GM19043 (cell line): ENCODE results near the gene PAPOLB.

Experiments used
- ATAC-seq: cut with Tn5 transposase; IDR thresholded peaks from one replicate; pipeline ENCODE4 v1.9.1; 2021; ENCODE audit warnings: low read depth; ENCODE audit not compliant: unreplicated experiment

PAPOLB gene

DNA sequence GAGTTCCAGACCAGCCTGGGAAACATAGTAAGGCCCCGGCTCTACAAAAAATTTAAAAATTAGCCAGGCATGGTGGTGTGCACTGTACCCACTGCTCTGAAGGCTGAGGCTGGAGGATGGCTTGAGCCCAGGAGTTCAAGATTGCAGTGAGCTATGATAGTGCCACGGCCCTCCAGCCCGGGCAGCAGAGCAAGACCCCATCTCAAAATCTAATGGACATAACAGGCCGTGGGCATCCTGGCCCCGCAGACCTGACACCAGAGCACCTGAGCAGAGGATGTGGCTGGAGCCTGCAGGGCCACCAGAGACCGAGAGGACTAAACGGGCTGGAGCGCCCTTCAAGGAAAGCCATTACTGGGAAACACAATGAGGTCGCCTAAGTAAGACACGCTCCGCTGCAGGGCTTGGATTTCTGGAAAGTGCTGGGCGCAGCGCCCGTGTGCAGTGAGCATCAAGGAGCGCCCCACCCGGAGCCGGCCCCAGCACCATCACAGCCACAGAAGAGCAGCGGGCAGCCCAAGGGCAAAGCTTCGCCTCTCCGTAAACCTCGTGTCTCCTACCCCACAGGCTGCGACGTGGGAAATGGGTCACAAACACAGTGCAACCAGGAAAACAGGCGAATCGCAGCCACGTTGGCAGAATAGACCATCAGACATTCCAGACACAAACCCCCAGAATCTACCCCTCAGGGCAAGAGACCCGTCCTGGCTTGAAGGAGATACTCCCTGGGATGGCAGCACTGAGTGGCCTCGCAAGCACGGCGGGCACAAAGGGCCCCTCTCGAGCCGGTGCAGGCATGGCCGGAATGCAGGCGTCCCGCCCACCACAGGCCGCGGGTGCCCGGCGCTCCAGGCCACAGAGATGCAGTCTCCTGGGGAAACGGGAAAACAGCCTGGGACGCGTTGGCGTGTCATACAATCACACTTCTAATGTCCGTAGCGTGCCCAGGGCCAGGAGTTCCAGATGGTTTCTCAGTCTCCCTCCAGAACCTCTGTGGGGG, 16.8 kb upstream of the PAPOLB start:
- no peak for ATAC-seq

DNA sequence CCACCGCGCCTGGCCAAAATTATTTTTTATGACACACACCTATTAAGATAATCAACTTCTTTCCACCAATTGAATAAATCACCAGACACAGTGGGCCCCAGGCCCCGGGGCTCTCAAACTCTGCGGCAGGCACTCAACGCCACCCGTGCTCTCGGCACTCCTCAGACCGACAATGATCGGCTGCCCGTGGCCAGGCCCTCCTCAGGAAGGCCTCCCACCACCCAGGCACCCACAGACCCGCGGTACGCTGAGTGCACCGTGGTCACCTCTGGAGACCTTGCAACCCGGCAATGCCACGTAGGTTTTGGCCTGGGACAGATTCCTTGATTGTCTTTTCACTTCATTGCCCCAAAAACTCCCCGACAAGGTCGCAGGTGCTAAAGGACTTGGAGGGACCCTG, 14.8 kb upstream of the PAPOLB start:
- ATAC-seq: no peak

DNA sequence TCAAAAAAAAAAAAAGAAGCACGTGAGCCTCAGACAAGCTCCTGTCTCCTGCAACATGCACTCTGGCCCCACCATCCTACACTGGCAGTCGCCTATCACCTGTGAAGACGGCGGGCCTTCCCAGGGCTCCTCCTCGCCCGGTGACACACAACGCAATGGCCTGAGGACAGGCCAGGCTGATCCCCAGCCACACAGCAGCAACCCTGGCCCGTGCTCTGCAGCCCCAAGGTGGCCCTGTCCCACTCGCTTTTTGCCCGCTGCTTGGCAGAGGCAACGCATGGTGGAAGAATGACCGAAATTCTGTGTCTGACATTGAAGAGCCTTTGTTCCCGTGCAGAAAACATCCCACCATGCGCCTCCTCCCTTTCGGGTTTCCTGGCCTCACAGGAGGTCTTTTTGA, 13.6 kb upstream of the PAPOLB start:
- no peak for ATAC-seq

DNA sequence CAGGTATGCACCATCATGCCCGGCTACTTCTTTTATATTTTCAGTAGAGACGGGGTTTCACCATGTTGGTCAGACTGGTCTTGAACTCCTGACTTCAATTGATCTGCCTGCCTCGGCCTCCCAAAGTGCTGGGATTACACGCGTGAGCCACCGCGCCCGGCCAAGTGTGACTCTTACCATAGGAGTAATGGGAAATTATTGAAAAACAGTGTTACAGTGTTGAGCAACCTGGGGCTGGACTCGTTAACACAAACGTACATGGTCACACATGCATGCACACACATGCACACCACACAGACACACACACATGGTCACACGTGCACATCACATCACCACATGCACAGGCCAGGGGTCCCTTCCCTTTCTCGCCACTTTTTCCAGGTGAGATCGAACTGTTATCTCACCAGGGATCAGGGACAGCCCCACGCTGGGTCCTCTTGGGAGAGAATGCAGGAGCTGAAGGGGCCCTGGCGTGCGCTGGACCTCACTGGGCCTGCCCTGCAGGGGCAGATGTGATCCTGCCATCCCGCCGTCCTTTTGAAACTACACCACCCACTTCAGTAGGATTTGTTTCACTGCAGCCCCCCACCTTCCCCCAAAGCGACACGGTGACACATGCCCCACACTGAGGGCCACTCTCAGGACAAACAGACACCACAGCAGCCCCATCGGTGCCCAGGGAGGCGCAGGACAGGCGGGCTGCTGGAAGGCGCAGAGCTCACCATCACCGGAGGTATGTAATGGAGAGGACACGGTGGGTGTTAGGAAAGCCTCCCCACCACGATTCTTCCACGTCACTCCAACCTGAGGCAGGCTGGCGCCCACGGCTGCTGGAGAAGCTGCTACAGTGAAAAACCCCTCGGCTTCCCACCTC, 11.5 kb upstream of the PAPOLB start:
- ATAC-seq: no peak

DNA sequence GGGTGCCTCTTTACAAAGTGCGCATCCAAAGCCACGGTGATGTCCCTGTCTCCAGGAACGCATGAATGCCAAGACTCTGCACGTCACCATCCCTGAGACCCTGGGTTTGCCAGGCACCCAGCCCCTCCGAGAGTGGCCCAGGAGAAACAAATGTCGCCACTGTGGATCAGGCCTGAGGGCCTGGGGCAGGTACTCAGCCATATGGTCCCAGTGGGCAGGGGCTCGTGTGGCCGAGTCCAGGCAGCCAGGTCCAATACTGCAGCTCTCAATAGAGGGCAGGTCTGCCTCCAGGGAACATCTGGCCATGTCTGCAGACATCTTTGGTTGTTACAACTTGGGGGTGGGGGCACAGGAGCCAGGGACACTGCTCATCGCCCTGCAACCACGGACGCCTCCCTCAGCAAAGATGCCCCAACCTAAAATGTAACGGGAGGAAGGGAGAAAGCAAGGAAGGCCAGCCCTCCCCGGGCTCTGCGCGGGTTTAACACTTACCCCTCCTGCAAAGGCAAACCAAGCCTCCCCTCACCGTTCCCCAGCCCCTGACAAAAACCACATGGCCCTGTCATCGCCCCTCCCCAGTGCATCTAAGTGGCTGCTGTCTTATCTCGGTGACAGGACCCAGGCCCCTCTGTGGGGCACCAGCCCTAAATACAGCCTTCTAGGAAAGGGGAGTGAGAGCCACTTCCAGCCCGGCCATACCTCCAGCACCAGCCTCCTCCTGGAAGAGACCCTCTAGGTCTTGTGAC, 10.3 kb upstream of the PAPOLB start:
- no peak for ATAC-seq

DNA sequence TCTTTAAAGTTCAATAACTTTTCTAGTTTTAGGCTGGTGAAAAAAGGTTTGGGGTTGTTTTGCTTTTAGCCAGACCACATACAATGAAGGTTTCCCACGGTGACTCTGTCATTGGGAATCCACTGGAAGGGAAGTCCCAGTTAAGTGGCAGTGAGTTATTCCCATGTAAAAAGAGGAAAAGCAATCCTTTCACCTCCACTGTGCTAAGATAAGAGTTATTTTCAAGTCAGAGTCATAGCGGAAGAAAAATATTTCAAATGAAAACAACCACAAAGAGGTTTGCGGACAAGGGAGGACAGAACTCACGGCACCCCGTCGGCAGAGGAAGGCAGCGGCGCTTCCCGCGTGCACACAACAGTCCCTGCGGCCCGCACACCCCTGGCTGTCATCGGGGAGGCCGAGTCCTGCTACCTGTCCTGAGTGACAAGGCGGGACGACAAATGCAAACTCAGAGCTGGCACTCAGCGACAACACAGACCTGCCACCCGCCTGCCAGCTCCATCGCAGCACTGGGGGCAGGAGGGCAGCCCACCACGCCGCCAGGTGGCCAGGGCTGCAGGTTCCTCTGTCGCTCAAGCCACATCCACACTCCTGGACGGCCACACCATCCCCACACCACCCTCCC, 9.3 kb upstream of the PAPOLB start:
- ATAC-seq: no peak

DNA sequence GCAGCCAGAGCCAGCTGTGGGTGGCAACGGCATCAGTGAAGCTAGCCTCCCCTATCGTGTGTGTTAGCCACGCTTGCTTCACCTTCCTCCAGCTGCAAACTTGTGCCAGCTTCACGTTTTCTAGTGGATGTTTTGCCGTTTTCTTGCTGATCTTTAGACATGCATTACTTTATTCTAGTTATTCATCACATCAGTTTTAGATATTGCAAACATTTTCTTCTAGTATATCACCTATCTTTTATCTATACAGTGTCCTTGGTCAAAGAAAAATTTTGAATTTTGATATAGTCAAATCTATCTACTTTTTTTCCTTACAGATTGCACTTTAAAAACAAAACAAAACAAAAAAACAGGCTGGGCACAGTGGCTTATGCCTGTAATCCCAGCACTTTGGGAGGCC, 6.7 kb upstream of the PAPOLB start:
- no peak for ATAC-seq

DNA sequence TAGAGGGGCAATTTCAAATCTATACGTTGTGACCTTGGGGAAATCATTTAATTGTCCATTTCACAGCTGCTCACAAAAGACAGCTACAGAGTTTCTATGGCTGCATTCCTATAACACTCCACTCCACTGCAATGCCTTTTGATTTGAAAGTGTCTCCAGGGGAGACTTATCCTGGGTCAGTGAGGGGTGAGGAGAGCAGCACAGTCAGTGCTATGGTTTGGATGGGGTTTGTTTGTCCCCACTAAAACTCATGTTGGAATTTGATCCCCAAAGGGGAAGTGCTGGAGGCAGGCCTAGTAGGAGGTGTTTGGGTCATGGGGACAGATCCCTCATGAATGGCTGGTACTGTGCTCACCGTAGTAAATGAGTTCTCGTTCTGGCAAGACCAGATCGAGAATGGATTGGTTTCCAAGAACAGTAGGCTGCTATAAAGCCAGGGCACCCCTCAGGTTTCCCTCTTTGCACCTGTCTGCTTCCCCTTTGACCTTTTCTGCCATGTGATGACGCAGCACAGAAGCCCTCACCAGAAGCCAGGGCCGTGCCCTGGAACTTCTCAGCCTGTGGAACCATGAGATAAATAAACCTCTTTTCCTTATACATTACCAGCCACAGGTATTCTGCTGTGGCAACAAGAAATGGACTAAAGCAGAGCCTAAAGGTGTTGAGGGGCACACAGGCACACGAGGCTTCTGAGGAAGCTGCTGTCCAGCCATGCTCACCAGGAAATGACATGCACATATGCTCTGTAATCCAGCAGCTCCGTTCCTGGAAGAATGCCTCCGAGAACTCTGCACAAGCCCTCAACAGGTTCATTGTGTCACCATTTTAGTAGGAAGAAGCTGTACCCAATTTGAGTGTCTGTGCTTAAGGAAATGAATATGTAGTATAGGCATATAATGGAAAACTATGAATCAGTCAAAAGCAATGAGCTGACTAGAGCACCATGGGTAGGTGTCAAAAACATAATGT, 5.0 kb upstream of the PAPOLB start:
- no peak for ATAC-seq

DNA sequence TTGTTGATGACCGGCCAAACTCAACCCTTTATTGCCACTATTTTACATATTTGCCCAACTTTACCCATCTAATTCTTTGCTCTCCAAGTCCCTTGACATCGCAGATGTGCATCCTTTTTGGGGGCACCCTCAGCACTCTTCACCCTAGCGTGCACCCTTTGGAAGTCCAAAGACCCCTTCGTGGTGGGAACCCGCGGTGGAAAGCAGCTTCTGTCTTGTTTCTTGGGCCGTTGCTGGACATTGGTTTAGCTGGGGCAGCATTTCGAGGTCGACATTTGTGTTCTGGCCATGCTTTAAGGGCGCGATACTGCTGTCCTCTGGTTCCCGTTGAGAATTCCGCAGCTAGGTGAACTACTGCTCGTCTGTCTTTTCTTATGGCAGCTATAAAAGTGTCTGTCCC, 326 bp upstream of the PAPOLB start:
- ATAC-seq: no peak

DNA sequence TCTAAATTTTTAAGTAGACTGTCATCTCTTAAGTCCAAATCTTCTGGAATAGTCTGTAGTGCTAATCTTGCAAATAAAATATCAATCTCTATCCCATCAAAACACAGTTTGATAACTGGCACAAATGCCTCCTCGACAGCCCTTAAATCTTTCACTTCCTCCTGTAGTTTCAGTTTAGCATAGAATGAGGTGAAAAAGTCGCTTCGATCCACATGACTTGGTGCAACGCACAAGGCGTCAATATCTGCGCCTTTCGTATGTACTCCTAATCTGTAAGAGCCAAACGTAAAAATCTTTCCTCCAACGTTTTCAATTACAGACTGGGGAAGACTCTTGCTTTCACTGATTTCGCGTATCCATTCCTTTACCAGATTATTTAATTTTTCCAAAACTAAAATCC, 603 bp downstream of the PAPOLB start:
- no peak for ATAC-seq

DNA sequence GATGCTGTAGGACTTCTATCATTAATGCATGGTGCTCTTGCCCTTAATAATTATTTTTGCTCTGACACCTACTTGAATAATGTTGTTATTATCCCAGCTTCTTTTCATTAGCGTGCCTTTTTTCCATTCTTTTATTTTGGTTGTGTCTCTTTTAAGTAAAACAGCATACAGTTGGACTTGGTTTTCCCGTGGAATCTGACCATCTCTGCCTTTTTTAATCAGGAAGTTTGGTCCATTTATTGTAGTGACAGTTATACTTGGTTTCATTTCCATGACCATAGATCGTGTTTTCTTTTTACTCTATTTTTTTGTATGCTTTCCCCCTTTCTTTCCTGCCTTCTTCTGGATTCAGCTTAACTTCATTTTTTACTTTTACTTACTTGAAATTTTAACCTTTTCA, 4.6 kb downstream of the PAPOLB start:
- ATAC-seq: no peak

DNA sequence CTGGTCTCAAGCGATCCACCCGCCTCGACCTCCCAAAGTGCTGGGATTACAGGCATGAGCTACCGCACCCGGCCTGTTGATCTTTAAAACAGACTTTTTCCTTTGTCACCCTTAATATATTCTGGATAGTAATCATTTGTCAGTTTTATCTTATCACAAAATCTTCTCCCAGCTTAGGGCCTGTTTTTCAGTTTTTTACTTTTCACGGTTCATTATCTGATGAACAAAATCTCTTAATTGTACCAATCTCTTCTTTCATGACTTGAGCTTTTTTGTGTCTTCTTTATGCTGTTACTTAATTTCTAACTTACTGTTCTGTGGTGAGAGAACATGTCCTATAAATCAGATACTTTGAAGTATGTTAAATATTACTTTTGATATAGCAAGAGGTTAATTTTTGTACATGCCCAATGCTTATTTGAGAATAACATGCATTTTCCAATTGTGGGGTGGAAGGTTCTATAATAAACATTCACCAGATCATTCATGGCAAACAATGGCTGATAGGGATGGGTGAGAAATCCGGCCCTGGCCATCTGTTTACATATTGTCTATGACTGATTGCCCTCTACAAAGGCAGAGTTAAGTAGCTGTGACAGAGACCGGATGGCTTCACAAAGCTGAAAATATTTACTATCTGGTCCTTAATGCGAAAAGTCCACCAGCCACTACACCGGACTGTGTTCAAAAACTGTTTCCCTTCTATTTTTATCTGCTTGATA, 5.3 kb downstream of the PAPOLB start:
- ATAC-seq: no peak

DNA sequence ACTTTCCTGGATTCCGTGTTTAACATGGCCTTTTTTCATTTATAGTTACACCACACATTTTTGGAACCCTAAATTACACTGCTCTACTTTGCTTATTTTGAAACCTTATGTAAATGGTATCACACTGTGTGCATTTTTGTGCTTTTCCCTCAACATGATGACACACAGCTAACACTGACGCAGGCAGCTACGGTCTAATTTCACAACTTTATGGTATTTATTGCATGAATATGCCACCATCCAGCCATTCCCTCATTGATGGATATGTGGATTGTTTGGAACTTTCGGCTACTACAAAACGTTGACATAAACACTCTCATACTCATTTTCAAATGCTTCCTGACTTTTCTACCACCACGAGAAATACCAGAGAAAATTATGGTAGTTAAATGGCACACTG, 6.9 kb downstream of the PAPOLB start:
- ATAC-seq: no peak

DNA sequence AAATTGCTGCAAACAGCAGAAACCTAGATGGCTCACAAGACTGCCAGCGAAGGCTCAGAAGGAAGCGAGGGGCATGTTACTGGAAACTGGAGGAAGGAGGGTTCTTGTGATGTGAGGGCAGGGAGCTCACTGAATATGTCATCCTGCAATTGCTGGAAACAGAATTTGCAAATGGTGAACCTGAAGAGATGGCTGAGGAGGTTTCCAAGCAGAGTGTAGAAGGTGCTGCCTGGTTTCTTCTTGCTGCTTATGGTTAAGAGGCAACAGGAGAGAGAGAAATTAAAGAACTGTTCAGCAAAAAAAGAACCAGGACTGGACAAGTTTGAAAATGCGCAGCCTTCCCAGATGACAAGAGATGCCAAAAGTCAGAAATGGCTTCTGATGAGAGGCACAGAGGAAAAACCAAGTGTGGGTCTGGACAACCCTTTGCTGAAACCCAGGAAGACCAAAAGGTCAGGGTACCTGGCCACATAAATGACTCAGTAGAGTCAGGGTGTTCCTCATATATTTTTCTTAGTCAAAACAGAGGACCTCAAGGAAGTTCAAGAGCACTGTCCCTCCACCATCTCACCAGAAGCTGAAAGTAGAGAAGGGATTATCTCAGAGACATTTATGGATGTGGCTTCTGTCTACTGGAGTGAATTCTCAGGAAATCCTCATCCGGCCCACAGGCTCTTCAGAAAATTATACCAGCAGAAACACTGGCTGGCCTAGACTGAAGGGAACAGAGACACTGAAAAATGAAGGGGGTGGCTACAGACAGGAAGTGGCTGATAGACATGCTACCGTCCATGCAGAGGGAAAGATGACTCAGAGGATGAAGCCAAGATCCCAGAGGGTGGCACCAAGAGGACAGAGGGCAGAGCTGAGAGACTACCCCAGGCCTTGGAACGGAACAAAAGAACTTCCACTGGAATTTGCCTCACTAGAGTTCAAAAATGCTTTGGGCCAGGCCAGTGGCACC, 10.1 kb downstream of the PAPOLB start:
- no peak for ATAC-seq

DNA sequence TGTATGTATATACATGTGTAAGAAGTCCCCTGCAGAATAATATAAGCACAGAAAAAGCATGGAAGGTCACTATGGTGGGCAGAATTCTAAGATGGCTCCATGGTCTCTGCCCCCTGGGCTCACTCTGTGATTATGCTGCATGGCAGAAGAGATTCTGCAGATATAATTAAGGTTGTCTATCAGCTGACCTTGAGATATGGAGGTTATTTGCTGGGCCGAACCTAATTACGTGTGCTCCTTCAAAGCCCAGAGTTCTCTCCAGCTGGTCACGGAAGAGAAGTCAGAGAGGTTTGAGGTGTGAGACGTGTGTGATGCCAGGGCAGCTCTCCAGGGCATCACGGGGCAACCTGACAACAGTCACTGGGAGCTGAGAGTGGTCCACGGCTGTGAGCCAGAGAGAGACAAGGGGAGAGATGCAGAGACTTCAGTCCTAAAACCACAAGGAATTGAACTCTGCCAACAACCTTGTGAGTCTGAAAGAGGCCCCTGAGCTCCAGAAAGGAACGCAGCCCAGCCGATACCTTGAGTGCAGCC, 11.5 kb downstream of the PAPOLB start:
- ATAC-seq: no peak

DNA sequence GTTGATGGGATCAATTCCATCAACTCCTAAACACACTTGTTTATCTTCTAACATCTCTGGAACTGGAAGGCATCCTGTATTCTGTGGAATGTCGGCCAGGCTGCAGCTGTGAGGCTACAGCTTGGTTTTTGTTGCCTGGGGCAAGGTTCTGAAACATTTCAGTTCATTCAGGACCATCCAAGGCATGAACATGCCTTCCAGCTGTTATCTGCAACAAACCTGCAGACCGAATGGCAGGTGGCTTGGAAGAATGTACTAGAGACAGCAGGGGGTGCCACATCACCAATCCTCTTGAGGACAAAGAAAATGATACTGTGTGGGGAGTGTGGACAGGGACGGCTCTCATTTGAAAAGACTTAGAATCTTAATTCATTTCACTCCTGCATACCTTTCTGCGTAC, 12.4 kb downstream of the PAPOLB start:
- no peak for ATAC-seq

DNA sequence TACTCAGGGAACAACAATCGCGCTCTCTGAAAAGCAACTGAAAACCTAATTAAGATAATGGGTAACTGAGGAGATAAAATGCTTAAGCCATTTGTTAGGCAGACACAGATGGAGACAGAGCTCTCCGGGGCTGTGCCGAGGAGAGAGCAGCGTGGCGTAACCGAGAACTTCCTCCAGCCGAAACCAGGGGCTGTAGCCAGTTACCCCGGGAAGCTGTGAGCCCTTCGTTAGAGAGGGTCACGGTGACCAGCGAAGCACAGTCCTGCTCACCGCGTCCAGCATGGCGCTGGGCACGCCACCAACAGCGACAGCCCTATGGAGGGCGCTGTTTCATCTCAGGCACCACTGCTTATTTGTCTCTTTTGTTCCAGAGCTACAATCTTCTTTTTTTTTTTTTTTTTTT, 16.1 kb downstream of the PAPOLB start:
- no peak for ATAC-seq
